RKO (cell line): ENCODE measurements around the gene CD248.
A peak's percentile ranks its signal among the peaks of the same experiment; 100 is the strongest.
"Not testable (repeated sequence)": the region's sequence is repeated elsewhere in the genome, so short reads cannot be mapped to it uniquely, and the experiment has no call there.

Experiments
- DNase-seq: peaks from one replicate; pipeline ENCODE4 v3.0.0-alpha.2; 2016; ENCODE audit warnings: low spot score

CD248 gene

DNA sequence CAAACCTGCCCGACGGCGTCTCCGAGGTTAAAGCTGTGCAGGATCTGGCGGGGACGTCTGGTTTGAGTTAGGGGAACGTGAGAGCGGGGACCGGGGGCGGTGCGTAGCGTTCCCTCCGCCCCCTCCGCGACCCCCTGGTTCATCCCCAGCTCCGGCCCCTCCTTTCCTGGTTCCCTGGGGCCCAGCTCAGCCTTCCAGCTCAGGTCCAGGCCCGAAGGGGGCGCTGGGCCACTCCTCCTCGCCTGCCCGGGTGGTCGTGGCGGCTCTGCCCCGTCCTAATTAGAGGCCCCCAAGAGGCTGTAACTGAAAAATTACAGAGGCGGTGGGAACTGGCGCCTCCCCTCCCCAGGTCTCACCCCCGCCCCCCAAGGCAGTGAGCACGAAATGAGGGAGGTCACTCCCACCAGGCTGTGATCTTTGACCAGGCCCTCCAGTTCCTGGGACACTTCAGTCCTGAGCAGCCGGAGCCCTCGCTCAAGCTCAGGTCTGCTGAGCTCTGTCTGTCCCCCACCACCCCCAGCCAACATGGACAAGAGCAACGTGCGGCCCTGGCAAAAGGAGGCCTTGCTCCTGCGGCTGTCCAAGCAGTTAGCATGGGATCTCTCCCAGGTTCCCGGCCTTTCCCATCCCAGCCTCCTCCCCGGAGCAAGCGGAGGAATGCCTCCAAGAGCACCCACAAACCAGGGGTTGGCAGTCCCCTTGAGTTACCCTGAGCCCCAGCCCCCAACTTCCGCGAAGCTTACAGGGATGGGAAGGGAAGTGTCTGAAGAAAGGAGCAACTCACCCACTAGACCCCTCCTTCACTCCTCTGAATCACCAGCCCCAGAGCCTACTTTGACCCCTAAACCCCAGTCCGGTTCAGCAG, 3.3 kb downstream of the CD248 start:
- DNase-seq: no peak

DNA sequence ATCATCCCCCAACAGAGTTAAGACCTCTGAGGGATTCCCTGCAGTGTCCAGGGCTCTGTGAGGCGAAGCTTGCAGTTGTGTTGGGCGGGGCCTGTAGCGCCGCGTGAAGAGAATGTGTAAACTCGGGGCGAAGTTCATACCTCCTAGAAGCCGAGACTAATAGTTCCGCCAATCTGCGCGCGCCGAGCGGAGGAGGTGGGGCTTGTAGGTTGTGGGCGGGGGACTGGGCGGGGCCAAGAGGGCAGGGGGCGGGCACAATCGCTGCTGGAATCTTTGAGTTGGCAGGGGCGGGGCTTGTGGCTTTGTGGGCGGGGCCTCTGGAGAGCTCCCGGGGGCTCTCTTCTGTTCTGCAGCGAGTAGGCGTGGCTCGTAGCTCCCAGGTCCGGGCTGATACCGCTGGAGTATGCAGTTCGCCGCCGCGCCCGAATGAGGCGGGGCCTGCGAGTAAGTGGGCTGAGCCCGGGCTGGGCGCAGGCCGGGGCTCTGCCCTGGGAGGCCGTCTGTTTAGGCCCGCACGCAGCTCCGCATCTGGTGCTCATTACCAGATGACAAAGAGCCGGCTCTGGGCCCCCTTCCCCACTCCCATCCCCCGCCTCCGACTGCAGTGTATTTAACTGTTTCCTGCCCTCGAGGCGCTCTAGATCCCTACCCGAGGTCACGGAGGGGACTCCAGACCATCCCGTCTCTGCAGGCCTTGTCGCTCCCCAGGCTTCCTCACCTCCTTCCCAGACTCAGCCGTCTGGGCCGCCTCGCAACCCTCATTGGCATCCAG, 4.1 kb downstream of the CD248 start:
- peak; percentile 97 for DNase-seq

GRCh38 chr11:66311965-66312548, 4.8 kb downstream of the CD248 start:
- DNase-seq: peak; percentile 93

DNA sequence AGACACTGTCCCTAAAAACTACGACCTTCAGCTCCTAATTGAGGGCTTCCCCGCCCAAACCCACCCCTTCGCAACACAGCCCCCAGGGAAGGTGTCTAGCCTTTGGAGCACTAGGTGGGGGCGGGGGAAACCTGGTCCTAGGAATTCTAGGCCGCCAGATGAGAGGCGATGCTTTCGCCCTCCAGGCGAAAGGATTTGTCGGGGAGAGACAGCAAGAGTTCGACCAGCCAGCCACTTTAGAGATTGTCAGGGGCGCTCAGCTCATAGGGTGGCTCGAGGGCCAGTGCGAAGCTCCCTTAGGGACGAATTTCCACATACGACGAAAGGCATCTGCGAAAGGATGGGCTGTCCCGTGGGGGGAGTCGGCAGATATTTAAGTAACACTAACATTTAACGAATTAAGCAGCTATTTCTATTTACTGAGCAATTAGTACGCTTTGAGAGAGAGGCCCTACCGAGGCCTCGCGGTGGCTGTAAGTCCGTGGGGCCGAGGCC, 5.3 kb downstream of the CD248 start:
- no peak for DNase-seq

DNA sequence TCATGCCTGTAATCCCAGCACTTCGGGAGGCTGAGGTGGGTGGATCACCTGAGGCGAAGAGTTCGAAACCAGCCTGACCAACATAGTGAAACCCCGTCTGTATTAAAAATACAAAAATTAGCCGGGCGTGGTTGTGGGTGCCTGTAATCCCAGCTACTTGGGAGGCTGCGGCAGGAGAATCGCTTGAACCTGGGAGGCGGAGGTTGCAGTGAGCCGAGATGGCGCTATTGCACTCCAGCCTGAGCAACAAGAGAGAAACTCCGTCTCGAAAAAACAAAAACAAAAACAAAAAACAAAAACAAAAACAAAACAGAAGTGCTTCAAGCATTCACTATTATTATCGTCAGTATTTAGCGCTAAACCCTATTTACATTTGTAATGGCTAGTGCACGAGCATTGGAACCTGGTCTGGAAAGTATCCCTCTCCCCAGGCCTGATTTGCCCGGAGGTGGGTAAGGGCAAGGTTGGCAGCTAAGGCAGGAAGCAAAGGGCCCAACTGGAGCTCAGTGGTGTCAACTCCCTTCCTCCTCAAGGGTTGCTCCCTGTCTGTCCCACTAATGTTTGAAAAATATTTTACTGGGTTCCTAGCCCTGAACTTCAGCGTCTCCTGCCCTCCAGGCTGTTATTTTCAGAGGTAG, 5.9 kb downstream of the CD248 start:
- DNase-seq: not testable (repeated sequence)

DNA sequence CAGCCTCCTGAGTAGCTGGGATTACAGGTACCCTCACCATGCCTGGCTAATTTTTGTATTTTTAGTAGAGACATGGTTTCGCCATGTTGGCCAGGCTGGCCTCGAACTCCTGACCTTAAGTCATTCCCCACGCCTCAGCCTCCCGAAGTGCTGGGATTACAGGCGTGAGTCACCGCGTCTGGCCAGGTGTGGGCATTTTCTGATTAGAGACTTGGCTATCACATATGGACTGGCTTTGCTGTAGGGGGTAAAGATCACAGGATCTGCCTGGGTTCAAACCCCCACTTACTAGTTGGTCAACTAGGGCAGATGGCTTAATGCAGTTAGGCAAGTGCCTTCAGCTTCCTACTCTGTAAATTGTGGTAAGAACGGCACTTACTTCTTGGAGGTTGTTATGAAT, 6.5 kb downstream of the CD248 start:
- no peak for DNase-seq

DNA sequence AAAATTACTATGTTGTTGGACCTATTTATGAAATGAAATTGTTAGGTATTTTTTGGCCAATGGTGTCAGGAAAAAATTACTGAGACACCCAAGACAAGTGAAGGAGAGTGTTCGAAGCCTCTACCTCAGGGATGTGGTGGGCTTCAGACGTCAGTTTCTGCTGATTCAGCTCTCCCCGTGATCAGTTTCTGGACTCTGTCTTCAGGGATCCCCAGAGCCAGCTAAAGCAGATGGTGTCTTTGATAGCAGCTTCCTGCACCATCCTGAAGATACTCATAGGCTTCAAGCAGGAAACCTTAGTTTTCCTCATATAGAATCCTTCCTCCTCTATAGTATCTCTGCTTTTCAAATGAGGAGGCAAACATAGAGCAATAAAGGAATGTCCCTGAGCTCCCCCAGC, 7.4 kb downstream of the CD248 start:
- no peak for DNase-seq

DNA sequence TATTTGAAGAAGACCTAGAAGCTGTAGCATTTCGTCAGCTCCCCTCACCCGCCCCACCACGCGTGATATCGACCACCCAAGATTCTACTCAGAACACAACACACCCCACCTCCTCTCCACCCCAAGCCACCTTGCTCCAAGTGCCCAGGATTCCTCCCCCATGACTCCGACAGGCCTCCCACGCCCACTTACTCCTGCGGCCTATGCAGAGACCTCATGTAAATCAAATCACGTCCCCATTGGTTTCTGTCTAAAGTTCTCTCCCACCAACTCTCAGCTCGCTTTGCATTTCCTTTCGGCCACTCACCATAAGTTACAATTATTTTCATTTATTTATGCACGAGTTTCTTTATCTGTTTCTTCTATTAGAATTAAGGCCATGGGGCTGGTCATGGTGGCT, 14.2 kb downstream of the CD248 start:
- DNase-seq: no peak

DNA sequence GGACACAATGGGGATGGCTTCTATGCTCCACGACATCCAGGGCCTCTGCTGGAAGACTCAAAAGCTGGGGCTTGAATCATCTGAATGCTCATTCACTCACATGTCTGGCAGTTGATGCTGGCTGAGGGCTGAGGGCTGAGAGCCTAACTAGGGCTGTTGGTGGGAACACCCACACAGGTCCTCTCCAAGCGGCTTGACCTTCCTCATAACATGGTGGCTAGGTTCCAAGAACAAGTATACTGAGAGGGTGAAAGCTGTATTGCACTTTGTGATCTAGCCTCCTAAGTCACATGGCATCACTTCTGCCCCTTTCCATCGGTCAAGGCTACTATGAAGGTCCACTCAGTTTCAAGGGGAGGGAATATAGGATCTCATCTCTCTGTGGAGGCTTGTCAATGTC, 17.7 kb downstream of the CD248 start:
- no peak for DNase-seq

DNA sequence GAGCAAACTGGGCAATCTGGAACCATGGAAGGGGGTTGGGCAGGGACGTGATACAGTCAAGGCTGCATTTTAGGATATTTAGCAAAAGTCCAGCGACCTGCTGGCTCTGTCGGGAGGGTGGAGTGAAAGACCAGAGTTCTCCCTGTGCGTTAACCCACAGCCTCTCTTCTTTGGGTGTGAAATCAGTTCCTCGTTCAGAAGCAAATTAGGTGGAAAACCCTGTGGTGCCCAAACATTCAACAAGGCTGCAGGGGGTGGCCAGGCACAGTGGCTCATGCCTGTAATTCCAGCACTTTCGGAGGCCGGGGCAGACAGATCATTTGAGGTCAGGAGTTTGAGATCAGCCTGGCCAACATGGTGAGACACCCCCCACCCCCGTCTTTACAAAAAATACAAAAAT, 19.2 kb downstream of the CD248 start:
- no peak for DNase-seq

DNA sequence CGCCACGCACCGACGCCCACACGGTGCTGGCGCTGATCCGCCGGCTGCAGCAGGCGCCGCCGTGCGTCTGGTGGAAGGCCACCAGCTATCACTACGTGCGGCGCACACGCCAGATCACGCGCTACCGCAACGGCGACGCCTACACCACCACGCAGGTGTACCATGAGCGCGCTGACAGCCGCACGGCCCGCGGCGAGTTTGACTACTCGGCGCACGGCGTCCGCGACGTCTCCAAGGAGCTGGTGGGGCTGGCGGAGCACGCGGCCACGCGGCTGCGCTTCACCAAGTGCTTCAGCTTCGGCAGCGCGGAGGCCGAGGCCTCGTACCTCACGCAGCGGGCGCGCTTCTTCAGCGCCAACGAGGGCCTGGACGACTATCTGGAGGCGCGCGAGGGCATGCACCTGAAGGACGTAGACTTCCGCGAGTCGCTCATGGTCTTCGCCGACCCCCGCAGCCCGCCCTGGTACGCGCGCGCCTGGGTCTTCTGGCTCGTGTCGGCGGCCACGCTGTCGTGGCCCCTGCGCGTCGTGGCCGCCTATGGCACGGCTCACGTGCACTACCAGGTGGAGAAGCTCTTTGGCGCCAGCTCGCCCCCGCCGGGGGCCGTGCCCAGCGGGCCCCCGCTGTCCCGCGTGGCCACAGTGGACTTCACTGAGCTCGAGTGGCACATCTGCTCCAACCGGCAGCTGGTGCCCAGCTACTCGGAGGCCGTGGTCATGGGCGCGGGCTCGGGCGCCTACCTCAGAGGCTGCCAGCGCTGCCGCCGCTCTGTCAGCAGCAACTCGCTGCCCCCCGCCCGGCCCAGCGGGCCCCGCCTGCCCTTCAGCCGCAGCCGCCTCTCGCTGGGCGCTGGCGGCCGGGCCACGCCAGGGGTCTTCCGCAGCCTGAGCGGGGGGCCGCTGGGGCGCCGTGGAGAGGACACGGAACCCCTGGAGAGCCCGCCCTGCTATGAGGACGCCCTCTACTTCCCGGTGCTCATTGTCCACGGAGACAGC, 21.9 kb downstream of the CD248 start:
- no peak for DNase-seq

- DNase-seq: no peak
These were observed 22.8 kb downstream of the CD248 start for GRCh38 chr11:66293777-66294625.

DNA sequence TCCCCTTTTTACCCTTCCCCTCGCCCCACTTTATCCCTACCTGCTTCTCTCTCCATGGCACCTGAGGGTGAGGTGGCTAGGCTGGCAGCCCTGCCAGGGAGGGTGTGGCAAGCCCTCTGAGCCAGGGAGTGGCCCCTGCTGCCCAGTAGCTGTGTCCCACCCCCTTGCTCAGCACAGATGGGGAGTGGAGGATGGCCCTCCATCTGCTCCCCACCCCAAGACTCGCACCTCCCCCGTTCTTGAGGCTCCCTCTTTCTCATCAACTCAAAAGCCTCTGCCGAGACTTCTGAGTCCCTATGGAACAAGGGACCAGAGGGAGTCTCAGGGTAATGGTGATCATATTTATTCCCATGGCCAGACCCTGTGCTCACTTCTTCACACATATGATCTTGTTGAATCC, 23.5 kb downstream of the CD248 start:
- DNase-seq: no peak

- no peak for DNase-seq
These were observed 24.1 kb downstream of the CD248 start for GRCh38 chr11:66292543-66293332.

DNA sequence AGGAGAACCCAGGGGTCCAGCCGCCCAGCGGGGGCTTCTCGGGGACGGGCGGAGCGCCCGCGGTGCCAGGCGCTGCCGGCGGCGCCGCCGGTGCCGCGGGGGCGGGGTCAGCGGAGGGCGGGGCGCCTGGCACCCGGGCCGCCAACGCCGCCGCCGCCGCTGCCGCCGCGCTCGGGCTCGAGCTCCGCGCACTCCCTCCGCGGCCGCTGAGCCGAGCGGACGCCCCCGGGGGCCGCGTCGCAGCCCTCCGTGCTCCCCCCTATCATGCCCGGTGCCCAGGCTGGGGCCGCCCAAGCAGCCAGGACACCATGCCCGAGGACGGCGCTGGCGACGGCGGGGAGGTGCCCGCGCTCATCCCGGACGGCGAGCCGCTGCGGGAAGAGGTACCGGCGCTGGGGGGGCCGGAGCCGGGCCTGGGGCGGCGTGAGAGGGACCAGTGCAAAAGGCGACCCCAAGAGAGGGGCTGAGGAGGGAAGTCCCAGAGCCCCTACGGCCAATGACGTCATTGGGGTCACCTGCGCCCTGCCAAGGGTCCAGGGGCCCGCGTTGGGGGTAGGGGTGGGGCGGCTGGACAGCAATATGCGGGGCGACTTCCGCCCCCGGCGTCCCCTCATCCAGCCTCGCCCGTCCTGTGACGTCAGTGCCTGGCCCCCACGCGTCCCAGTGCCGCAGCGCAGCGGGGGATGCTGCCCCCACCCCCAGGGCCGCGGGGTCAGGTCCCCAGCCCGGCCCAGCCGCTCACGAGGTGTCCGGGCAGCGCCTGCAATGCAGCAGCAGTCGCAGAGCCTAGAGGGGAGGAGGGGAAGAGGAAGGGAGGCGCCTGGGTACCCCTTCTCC, 24.9 kb downstream of the CD248 start, which contains the start of gene TMEM151A:
TMEM151A (plus strand) TSS at position 189 of the 837 bp plus-strand sequence; CDS start at position 309, 120 bp downstream.
- no peak for DNase-seq

GRCh38 chr11:66291303-66291705, 25.5 kb downstream of the CD248 start:
- no peak for DNase-seq

GRCh38 chr11:66290330-66290621, 26.6 kb downstream of the CD248 start:
- no peak for DNase-seq

GRCh38 chr11:66289548-66290329, 27.1 kb downstream of the CD248 start:
- no peak for DNase-seq
